DND-41 (cell line): Measurements from ENCODE around the gene CAPRIN1.

ENCODE experiments used
- ATAC-seq: fragments of 200-7000 bp; cut with Tn5 transposase; 3 replicates; pipeline ENCODE4 v1.9.1; 2021; ENCODE audit warnings: low read depth; ENCODE audit not compliant: insufficient read depth
- DNase-seq: peaks from one replicate; pipeline ENCODE4 v3.0.0-alpha.2; 2020
- H2AFZ ChIP-seq: 2 replicates; pipeline ENCODE4 v1.6.0; 2012; ENCODE audit warnings: low read depth, low read length
- H3K27ac ChIP-seq: 2 replicates; pipeline ENCODE4 v1.5.1; 2012; ENCODE audit warnings: low read length, inconsistent platforms
- H3K27me3 ChIP-seq: fragments of 200-600 bp; sonication (generic); 2 replicates; pipeline ENCODE4 v1.6.0; 2012; ENCODE audit warnings: low read length, mild to moderate bottlenecking, inconsistent platforms; ENCODE audit not compliant: insufficient read depth, poor library complexity
- H3K36me3 ChIP-seq: 2 replicates; pipeline ENCODE4 v1.5.1; 2012; ENCODE audit warnings: low read length, inconsistent platforms; ENCODE audit not compliant: insufficient read depth
- H3K4me1 ChIP-seq: 2 replicates; pipeline ENCODE4 v1.5.1; 2012; ENCODE audit warnings: mild to moderate bottlenecking, low read length; ENCODE audit not compliant: insufficient read depth
- H3K4me2 ChIP-seq: 2 replicates; pipeline ENCODE4 v1.6.0; 2012; ENCODE audit warnings: mild to moderate bottlenecking, moderate library complexity, low read length, inconsistent platforms; ENCODE audit not compliant: insufficient read depth
- H3K4me3 ChIP-seq, 2 experiments: fragments of 200-600 bp in 1 of 2; shearing (Covaris generic) in 1 of 2; 2 replicates each; pipeline ENCODE4 v1.5.1; 2012 to 2016; ENCODE audit warnings: inconsistent platforms in 2 of 2, low read length in 2 of 2, mild to moderate bottlenecking in 2 of 2, low read depth in 1 of 2, moderate library complexity in 1 of 2
- H3K79me2 ChIP-seq: 2 replicates; pipeline ENCODE4 v1.6.0; 2012; ENCODE audit warnings: low read length, inconsistent platforms; ENCODE audit not compliant: insufficient read depth
- H3K9ac ChIP-seq: 2 replicates; pipeline ENCODE4 v1.6.0; 2012; ENCODE audit warnings: low read depth, mild to moderate bottlenecking, inconsistent platforms, low read length, moderate library complexity
- H3K9me3 ChIP-seq: 2 replicates; pipeline ENCODE4 v1.5.1; 2012; ENCODE audit warnings: low read length, moderate library complexity, mild to moderate bottlenecking, inconsistent platforms; ENCODE audit not compliant: insufficient read depth, severe bottlenecking
- H4K20me1 ChIP-seq: 2 replicates; pipeline ENCODE4 v1.6.0; 2012; ENCODE audit warnings: low read length; ENCODE audit not compliant: insufficient read depth
- EZH2 ChIP-seq: IDR thresholded peaks from 3 replicates; pipeline ENCODE4 v1.6.1; 2012; ENCODE audit warnings: borderline replicate concordance, low read depth, mild to moderate bottlenecking, moderate library complexity, low read length, inconsistent platforms; ENCODE audit not compliant: severe bottlenecking
- TF ChIP-seq, protein P1 (sequence below): IDR thresholded peaks from 2 replicates; pipeline ENCODE4 v1.5.1; 2012; ENCODE audit warnings: borderline replicate concordance, low read length, moderate library complexity, mild to moderate bottlenecking; ENCODE audit not compliant: poor library complexity, severe bottlenecking; ENCODE audit errors: extremely low read depth

CAPRIN1 gene

DNA sequence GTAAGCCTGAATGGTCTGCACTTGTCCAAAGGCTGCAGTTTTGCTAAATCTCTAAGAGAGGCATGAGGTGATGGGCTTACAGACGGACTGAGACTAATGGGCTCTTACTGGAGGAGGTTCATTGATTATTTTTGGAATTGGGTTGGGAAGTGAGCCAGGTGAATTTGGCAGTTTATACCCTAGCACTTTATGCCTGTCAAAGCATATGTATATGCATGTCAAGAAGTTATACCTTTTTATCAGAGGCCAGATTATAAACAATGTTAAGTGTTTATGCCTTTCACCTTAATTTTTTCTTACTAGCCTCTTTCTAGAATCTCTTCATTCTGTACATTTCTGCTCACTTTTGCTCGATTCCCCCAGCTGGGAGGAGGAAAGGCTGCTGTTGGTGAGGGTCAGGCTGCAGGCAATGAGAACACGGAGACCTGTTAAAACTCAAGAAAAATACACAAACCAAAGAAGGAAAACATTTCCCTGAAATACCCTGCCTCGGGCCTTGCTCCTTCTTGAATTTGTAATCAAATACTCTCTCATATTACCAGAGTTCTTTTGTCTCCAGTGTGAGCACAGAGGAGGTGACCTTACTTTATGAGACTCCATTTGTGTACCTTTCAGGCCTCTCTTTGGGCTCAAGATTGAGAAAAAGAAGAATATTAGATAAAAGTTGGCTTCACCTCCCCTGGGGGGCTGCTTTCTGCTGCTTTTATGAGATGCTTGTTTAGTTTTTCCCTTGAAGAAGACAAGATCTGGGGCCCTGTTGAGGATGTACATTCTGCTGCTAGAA lies 73.5 kb downstream of the CAPRIN1 start:
- no peak overlapping the region for H2AFZ ChIP-seq
- peaks cover 85% of the 10 kb centered on the region for H3K36me3 ChIP-seq
- no peaks in the 10 kb centered on the region for H3K4me1 ChIP-seq
- no peak overlapping the region for H3K4me2 ChIP-seq
- H3K9ac ChIP-seq = no peak overlapping the region
- no peaks in the 10 kb centered on the region for H3K79me2 ChIP-seq
- DNase-seq (no peak), ATAC-seq (no peak)
- no peak overlapping the region for H3K27ac ChIP-seq
- 0 out of 2 replicates have a peak, but pooled peaks cover 3% of the 10 kb centered on the region for H4K20me1 ChIP-seq
- H3K9me3 ChIP-seq = no peaks in the 10 kb centered on the region
- H3K4me3 ChIP-seq = no peak overlapping the region
- H3K27me3 ChIP-seq = no peaks in the 10 kb centered on the region
- TF ChIP-seq, protein P1, sequence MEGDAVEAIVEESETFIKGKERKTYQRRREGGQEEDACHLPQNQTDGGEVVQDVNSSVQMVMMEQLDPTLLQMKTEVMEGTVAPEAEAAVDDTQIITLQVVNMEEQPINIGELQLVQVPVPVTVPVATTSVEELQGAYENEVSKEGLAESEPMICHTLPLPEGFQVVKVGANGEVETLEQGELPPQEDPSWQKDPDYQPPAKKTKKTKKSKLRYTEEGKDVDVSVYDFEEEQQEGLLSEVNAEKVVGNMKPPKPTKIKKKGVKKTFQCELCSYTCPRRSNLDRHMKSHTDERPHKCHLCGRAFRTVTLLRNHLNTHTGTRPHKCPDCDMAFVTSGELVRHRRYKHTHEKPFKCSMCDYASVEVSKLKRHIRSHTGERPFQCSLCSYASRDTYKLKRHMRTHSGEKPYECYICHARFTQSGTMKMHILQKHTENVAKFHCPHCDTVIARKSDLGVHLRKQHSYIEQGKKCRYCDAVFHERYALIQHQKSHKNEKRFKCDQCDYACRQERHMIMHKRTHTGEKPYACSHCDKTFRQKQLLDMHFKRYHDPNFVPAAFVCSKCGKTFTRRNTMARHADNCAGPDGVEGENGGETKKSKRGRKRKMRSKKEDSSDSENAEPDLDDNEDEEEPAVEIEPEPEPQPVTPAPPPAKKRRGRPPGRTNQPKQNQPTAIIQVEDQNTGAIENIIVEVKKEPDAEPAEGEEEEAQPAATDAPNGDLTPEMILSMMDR = no peak
- no peak for TF ChIP-seq EZH2

DNA sequence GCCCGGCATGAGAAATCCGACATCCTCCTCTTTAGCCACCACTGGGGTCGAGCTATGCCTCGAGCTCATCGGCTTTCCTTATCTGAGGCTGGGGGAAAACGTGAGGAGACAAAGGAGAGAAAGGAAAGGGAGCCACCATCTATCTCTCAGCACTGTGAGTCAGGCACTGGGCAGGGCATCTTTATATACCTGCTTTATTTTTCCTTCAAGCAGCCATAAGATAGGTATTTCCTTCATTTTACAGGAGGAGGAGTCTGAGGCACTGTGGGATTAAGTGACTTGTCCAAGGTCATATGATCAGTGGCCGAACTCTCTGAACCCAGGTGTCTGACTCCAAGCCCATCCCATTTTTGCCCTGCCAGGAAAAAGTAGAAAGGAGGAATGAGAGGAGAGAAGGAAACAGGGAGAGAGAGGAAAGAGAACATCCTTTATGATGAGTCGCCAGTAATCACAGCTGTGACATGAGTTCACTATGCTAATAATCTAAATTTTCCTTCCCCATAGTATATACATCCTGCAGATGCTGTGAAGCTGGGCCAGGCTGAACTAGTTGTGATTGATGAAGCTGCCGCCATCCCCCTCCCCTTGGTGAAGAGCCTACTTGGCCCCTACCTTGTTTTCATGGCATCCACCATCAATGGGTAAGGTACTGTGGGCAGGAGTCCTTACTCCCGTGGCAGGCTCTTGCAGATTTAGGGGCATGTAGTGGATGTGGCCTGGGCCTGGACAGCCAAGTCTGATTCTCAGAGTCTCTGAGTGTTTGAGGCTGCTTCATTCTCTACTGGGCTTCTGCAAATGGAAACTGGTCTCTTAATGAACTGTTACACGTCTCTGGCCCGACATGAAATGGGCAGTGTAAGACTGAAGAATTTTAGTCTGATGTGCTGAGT lies 75.7 kb downstream of the CAPRIN1 start:
- Histone ChIP-seq H3K4me1 (no peaks in the 10 kb centered on the region), H3K27ac (no peak overlapping the region), H4K20me1 (no peaks in the 10 kb centered on the region), H3K4me2 (no peak overlapping the region), H3K9ac (no peak overlapping the region), H3K4me3 (no peak overlapping the region), H3K9me3 (no peaks in the 10 kb centered on the region), H3K79me2 (no peaks in the 10 kb centered on the region), H3K27me3 (no peaks in the 10 kb centered on the region), H2AFZ (no peak overlapping the region), H3K36me3 (peaks cover 88% of the 10 kb centered on the region)
- ATAC-seq (no peak), DNase-seq (no peak)
- TF ChIP-seq EZH2 = no peak
- TF ChIP-seq, protein P1 = no peak

DNA sequence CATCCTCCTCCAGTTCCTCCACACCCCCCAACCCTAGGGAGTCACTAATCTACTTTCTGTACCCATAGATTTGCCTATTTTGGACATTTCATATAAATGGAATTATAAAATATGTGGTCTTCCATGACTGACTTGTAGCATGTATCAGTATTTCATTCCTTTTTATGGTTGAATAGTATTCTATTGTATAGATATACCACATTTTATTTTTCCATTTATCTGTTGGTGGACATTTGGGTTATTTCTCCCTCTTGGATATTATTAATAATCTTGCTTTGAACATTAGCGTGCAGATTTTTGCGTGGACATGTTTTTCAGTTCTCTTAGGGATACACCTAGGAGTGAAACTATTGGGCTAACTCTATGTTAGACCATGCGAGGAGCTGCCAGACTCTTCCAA lies 77.3 kb downstream of the CAPRIN1 start:
- no peak for TF ChIP-seq EZH2
- TF ChIP-seq, protein P1 = no peak
- Histone ChIP-seq H3K27me3 (no peaks in the 10 kb centered on the region), H2AFZ (no peak overlapping the region), H4K20me1 (no peaks in the 10 kb centered on the region), H3K9me3 (no peaks in the 10 kb centered on the region), H3K9ac (no peak overlapping the region), H3K36me3 (peaks cover 87% of the 10 kb centered on the region), H3K4me3 (no peak overlapping the region), H3K79me2 (no peaks in the 10 kb centered on the region), H3K4me1 (no peaks in the 10 kb centered on the region), H3K27ac (no peak overlapping the region), H3K4me2 (no peak overlapping the region)
- ATAC-seq = no peak
- DNase-seq = no peak
